ENCODE data around the gene OR11H6.
"Not testable (repeated sequence)": the region's sequence is repeated elsewhere in the genome, so short reads cannot be mapped to it uniquely, and the experiment has no call there.

The OR11H6 gene

GRCh38 chr14:20264361-20264760 is 40.9 kb downstream of the OR11H6 start:
- DNase-seq = not testable (repeated sequence)

- DNase-seq = no peak
Measured at GRCh38 chr14:20274062-20274461, 50.6 kb downstream of the OR11H6 start.

Data from hippocampal formation (tissue), 2 donors.